Calu3 (cell line): ENCODE results near the gene PTPRO. TPM values are rescaled to one million over a fixed set of nuclear protein-coding genes. Genes with fewer than 3 reads are reported as not detected.

ENCODE experiments used
- BruUV-seq: library from RNA; stranded (reverse); fragments of 400-500 nt; replicated peaks from 2 replicates; lab custom pipeline; 2021; lab: Mats Ljungman, UMichigan
- CTCF ChIA-PET: fragments of 300-600 bp; sonication (Branson Sonifier 250); formaldehyde crosslinking; loops from one replicate; lab custom pipeline; 2022; ENCODE audit warnings: antibody characterized with exemption; lab: Charles Lee
- DNase-seq: peaks from one replicate; pipeline ENCODE4 v3.0.0; 2022
- H3K27ac Mint-ChIP-seq: one replicate; pipeline ENCODE4 v1.8.0; 2022; ENCODE audit warnings: mixed read lengths; ENCODE audit not compliant: unreplicated experiment
- H3K27me3 Mint-ChIP-seq: one replicate; pipeline ENCODE4 v1.8.0; 2022; ENCODE audit warnings: mixed read lengths; ENCODE audit not compliant: unreplicated experiment
- H3K36me3 Mint-ChIP-seq: one replicate; pipeline ENCODE4 v1.8.0; 2022; ENCODE audit warnings: mild to moderate bottlenecking, moderate library complexity, mixed read lengths; ENCODE audit not compliant: insufficient read depth, unreplicated experiment
- H3K4me1 Mint-ChIP-seq: one replicate; pipeline ENCODE4 v1.8.0; 2022; ENCODE audit warnings: mild to moderate bottlenecking, low read depth, mixed read lengths; ENCODE audit not compliant: unreplicated experiment
- H3K4me3 Mint-ChIP-seq: one replicate; pipeline ENCODE4 v1.8.0; 2022; ENCODE audit warnings: mild to moderate bottlenecking, low read depth, moderate library complexity, mixed read lengths; ENCODE audit not compliant: unreplicated experiment
- H3K9me3 Mint-ChIP-seq: one replicate; pipeline ENCODE4 v1.8.0; 2022; ENCODE audit warnings: low read depth, mixed read lengths; ENCODE audit not compliant: unreplicated experiment
- CTCF ChIP-seq: fragments of 200-600 bp; IDR thresholded peaks from one replicate; pipeline ENCODE4 v1.8.0; 2022; ENCODE audit warnings: antibody characterized with exemption; ENCODE audit not compliant: unreplicated experiment
- intact Hi-C: fragments of 100-400 bp; cut with micrococcal nuclease; formaldehyde crosslinking; loops from one replicate; pipeline ENCODE4 v1.10.0; 2022; ENCODE audit not compliant: unreplicated experiment
- total RNA-seq: library from RNA; stranded (reverse); gene quantifications from 2 replicates; pipeline ENCODE4 v1.2.3, GENCODE V29; 2022

The PTPRO gene
- total RNA-seq, 1 experiment from 2014 or later: not detected

- BruUV-seq: no TSS peak
- CTCF ChIA-PET: interaction anchor here (1.3 kb wide), 1 partner anchor 24 kb away, joined by 3 read pairs; no protein-coding TSS in a partner anchor
- TF ChIP-seq CTCF: no peak
- H3K27me3 Mint-ChIP-seq: no peaks in the 10 kb centered on the region
- intact Hi-C loops: no loop called here
- no peak overlapping the region for H3K4me3 Mint-ChIP-seq
- no peaks in the 10 kb centered on the region for H3K4me1 Mint-ChIP-seq
- no peaks in the 10 kb centered on the region for H3K9me3 Mint-ChIP-seq
- DNase-seq: no peak
- H3K36me3 Mint-ChIP-seq: no peaks in the 10 kb centered on the region
- no peak overlapping the region for H3K27ac Mint-ChIP-seq
Observed at GRCh38 chr12:15556411-15557102, 234.2 kb downstream of the PTPRO start.

- CTCF ChIA-PET: no interaction called here
- intact Hi-C loops: no loop called here
- H3K4me1 Mint-ChIP-seq: no peaks in the 10 kb centered on the region
- BruUV-seq: no TSS peak
- no peaks in the 10 kb centered on the region for H3K36me3 Mint-ChIP-seq
- no peak overlapping the region for H3K27ac Mint-ChIP-seq
- no peak for DNase-seq
- H3K9me3 Mint-ChIP-seq: no peaks in the 10 kb centered on the region
- no peak for TF ChIP-seq CTCF
- no peak overlapping the region for H3K4me3 Mint-ChIP-seq
- H3K27me3 Mint-ChIP-seq: no peaks in the 10 kb centered on the region
Observed at GRCh38 chr12:15558915-15559528, 236.7 kb downstream of the PTPRO start.

- no peaks in the 10 kb centered on the region for H3K27me3 Mint-ChIP-seq
- CTCF ChIA-PET: interaction anchor here (0.8 kb wide), 1 partner anchor 23 kb away, joined by 3 read pairs; no protein-coding TSS in a partner anchor
- no TSS peak for BruUV-seq
- no peak overlapping the region for H3K27ac Mint-ChIP-seq
- no peaks in the 10 kb centered on the region for H3K4me1 Mint-ChIP-seq
- intact Hi-C loops: no loop called here
- no peak overlapping the region for H3K4me3 Mint-ChIP-seq
- no peaks in the 10 kb centered on the region for H3K36me3 Mint-ChIP-seq
- no peak for TF ChIP-seq CTCF
- no peak for DNase-seq
- H3K9me3 Mint-ChIP-seq: no peaks in the 10 kb centered on the region
Observed at GRCh38 chr12:15561396-15561795, 239.1 kb downstream of the PTPRO start.

GRCh38 chr12:15562263-15562662, 240.0 kb downstream of the PTPRO start:
- no TSS peak for BruUV-seq
- no peaks in the 10 kb centered on the region for H3K36me3 Mint-ChIP-seq
- no peaks in the 10 kb centered on the region for H3K27me3 Mint-ChIP-seq
- H3K9me3 Mint-ChIP-seq: no peaks in the 10 kb centered on the region
- intact Hi-C loops: no loop called here
- TF ChIP-seq CTCF: no peak
- H3K27ac Mint-ChIP-seq: no peak overlapping the region
- H3K4me1 Mint-ChIP-seq: no peaks in the 10 kb centered on the region
- CTCF ChIA-PET: no interaction called here
- H3K4me3 Mint-ChIP-seq: no peak overlapping the region
- no peak for DNase-seq
